Heart left ventricle (tissue), 13 donors: ENCODE results near the gene DOCK9.

ENCODE experiments used
- CTCF ChIP-seq, 12 donors: fragments of 200-600 bp; sonication (generic) in 4 of 12; IDR thresholded peaks; one replicate each; pipeline versions ENCODE4 v1.5.0 to v1.8.0; 2018 to 2022; ENCODE audit warnings: antibody characterized with exemption in 12 of 12, mild to moderate bottlenecking in 5 of 12
- POLR2A ChIP-seq, 2 donors: fragments of 450-650 bp; IDR thresholded peaks; one replicate each; pipeline ENCODE4 v1.6.1; 2017; ENCODE audit warnings: antibody characterized with exemption in 2 of 2, mild to moderate bottlenecking in 2 of 2, moderate library complexity in 2 of 2
- donor health status: ischemic (EF 13 %, LVEDD 7.1; RV severe dilation, severe dysfunction).
- donor health status: DM: no; HTN: yes; CAD: no.
- donor health status: DM: no; HTN: no; CAD: no.
- donor health status: ischemic (EF 25% LVEDD 6.9; RV normal size, moderate dysfunction).
- donor health status: ischemic (EF 25% LVEDD 5.7; RV mildly dilated, moderate dysfunction).
- donor health status: ischemic (EF 35%, LVEDD 5.7; RV mildly dilated, moderate dysfunction).
- donor health status: nonischemic (EF 11% LVEDD 7.7; RV severe dilation, severe dysfunction).
- donor health status: DM: yes; HTN: yes; CAD: no.
- donor health status: PGD.
- donor health status: ischemic (EF 29% LVEDD 5.4; RV normal size, mild dysfunction).
- donor health status: nonischemic (EF 23%, LVEDD 6.1; RV moderate dilation, normal function).

- no peak for TF ChIP-seq CTCF (IDR thresholded peaks at IDR 0.05)
- no peak for TF ChIP-seq POLR2A (IDR thresholded peaks at IDR 0.05)
Observed at GRCh38 chr13:98961503-98962105, 16.3 kb downstream of the DOCK9 start.
